HG02610 (cell line): ENCODE measurements around the gene EIF5A.

ENCODE experiments used
- ATAC-seq: cut with Tn5 transposase; IDR thresholded peaks from one replicate; pipeline ENCODE4 v1.9.1; 2021; ENCODE audit warnings: mild to moderate bottlenecking, moderate library complexity; ENCODE audit not compliant: unreplicated experiment

EIF5A gene

GRCh38 chr17:7312432-7313087, 5.1 kb downstream of the EIF5A start:
- no peak for ATAC-seq

GRCh38 chr17:7313088-7313889, 5.9 kb downstream of the EIF5A start:
- no peak for ATAC-seq

DNA sequence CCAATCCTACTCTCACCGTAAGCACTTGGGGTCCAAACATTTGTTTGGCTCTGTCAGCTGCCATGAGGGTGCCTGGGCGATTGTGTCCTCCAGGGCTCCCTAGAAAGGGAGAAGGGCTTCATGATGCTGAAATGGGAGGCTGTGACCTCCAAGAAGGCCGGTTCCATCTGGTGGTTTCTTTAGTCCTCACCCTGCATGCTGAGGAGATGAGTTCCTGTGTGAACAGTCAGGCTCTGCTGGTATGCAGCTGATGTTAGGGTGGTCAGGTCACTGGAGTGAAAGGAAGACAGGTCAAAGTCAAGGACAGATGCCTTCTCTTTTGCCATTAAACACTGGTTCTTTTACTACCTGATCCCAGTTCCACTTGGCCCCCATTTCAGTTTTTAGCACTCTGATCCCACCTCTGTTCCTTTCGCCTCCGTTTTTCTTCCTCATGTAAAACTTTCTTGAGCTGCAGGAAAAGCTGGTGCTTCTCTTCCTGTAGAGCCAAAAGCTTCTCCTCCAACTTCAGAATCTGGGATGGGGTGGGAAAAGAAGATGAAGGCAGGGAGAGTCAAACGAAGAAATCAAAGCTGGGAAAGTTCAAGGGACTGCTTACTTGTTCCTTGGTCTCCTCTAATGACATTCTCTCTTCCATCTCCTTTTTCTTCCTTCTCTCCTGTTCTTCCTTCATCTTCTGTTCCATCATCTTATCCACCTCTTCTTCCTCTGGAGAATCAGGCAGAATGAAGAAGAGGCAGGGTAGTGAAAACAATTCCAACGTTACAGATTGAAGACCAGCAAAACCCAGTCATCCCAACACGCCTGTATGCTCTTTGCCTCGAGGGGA, 6.7 kb downstream of the EIF5A start:
- no peak for ATAC-seq

DNA sequence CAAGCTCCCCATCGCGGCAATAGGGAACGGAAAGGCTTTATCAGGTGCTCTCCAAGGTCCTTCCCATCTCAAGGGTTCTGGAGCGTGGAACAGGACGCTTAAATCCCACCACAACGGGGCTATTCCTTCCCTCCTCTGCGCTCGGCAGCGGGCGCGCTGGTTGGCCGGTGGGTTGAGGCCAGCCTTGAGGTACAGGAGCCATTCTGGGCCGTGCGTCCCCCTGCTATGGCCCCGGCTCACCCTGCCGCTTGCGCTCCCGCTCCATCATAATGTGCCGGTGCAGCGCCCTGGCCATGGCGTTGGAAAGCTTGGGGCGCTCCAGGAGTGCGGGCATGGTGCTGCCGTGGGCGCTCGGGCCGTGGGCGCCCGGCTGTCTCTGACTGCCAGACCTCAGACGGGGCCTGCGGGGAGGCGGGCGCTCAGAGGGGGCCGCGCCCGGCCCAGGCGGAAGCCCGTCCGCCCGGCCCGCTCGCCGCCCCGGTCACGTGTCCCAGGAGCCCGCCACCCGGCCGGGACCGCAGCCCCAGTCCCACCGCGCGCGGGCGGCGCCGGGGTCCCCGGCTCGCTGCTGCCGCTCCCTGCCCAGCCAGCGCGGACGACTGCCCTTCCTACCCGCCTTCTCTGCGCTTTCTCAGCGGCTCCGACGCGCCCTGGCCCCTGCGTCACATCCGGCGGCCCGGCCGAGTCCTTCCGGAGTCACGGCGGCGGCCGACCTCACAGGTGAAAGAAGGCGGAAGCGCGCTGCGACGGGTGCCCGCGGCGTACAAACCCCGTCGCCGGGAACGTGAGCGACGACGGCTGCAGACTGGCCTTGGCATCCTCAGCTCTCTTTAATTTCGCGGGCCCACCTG, 7.5 kb downstream of the EIF5A start, which contains the start of gene GPS2:
GPS2 (minus strand) TSS at position 642 of the 851 bp plus-strand sequence; CDS start at position 334, 308 bp downstream.
- ATAC-seq = peak; percentile 73

GRCh38 chr17:7315570-7316235, 8.3 kb downstream of the EIF5A start:
- ATAC-seq = no peak

GRCh38 chr17:7317161-7317803, 9.9 kb downstream of the EIF5A start:
- no peak for ATAC-seq

GRCh38 chr17:7318121-7318860, 10.9 kb downstream of the EIF5A start:
- ATAC-seq = no peak

DNA sequence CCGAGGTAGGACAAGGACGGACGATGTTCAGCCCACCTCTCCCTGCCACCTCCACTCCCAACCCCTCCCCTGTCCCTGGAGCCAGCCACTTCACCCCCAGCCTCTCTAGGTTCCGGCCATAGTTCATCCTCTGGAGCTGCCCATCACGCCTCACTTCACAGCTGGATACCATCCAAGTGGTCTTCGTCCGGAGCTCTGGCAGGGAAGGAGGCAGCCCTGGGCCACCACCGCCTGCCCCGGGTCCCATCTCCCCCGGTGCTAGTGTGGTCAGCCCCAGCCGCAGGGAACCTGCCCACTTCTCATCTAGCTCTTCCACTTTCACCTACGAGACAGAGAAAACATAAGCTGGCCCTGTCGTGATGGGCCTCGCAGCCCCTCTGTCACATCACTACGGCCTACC, 14.0 kb downstream of the EIF5A start:
- ATAC-seq = no peak

DNA sequence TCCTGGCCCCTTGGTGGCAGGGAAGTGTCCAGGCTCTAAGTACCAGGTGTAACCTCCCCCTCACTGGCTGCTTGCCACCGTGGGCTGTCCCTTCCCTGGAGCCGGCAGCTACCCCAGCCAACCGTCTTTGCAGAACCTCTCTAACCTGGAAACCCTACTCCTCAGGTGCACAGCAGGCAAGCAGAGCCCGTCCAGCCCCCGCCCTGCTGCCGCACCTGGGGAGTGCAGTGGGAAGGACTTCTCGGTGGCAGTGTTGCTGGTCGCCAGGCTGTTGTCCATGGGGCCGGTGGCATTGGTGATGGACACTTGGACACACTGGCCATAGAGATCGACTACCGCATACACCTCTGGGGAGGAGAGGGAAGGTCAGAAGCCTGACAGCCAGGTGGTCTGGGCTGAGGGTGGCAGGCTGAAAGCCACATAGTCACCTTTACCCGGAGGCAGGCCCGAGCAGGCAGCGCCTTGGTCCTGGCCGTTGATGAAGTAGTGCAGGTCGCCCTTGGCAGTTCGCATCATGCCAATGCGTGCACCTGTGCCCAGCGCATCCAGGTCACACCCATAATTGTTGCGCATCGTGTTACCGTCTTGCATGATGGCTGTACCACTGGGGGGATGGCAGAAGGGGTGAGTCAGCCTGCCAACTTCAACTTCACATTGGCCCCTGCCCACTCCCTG, 15.2 kb downstream of the EIF5A start:
- ATAC-seq = no peak

GRCh38 chr17:7323731-7324437, 16.5 kb downstream of the EIF5A start:
- no peak for ATAC-seq

GRCh38 chr17:7324438-7324779, 17.0 kb downstream of the EIF5A start:
- ATAC-seq = no peak

DNA sequence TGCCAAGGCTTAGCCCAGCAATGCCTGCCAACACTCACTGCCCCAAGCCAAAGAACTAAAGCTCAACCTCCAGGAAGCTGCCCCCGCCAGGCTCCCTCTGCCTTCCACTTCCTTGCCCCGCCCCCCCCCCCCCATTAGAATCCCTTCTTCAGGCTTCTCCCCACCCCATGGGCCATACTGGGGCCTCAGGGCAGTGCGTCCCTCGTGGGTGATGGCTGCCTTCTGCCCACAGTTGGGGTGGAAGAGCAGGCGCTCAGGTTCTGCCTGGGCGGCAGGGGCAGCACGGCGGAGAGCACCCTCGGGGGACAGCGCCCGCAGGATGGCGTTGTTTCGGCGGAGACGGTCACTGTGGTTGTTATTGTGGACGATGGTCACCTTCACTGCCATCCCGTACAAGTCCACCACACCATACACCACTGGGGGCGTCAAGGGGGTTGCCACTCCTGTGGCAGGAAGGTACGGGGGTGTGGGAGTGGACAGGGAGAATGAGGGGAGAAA, 17.7 kb downstream of the EIF5A start:
- no peak for ATAC-seq

- no peak for ATAC-seq
These were observed 18.8 kb downstream of the EIF5A start for GRCh38 chr17:7326186-7326585.

GRCh38 chr17:7327056-7327455, 19.6 kb downstream of the EIF5A start:
- no peak for ATAC-seq

DNA sequence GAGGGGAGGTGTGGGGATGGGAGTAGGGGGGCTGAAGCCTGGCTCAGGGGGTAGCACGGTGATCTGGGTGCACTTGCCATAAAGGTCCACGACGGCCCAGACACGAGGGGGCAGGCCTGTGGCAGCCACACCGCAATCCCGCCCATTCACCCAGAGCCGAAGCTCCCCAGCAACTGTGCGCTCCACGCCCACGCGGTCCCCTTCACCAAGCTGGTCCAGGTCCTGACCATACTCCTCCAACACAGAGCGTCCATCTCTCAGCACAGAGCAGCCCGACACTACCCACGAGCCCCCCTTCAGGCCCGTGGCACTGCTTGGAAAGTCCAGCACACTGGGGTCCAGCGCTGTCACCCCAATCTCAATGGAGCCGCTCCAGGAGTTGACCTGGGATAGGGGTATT, 20.1 kb downstream of the EIF5A start:
- ATAC-seq = no peak

- ATAC-seq = no peak
These were observed 20.6 kb downstream of the EIF5A start for GRCh38 chr17:7328009-7328408.

- ATAC-seq = peak; percentile 5
These were observed 21.5 kb downstream of the EIF5A start, which contains the start of gene NEURL4 for GRCh38 chr17:7328840-7329373. TSS of gene NEURL4 (minus strand) at chr17:7329335. CDS start at chr17:7329312, 23 bp downstream.
